Activated effector memory CD4-positive, alpha-beta T cell treated with Interleukin-2 at 50 U/mL for 16 hours (primary cell): ENCODE measurements around the gene UBE2U.
"Not testable (repeated sequence)": the region's sequence is repeated elsewhere in the genome, so short reads cannot be mapped to it uniquely, and the experiment has no call there.

ENCODE experiments used
- DNase-seq: peaks from one replicate; pipeline ENCODE4 v3.0.0-alpha.2; 2020

UBE2U gene

DNA sequence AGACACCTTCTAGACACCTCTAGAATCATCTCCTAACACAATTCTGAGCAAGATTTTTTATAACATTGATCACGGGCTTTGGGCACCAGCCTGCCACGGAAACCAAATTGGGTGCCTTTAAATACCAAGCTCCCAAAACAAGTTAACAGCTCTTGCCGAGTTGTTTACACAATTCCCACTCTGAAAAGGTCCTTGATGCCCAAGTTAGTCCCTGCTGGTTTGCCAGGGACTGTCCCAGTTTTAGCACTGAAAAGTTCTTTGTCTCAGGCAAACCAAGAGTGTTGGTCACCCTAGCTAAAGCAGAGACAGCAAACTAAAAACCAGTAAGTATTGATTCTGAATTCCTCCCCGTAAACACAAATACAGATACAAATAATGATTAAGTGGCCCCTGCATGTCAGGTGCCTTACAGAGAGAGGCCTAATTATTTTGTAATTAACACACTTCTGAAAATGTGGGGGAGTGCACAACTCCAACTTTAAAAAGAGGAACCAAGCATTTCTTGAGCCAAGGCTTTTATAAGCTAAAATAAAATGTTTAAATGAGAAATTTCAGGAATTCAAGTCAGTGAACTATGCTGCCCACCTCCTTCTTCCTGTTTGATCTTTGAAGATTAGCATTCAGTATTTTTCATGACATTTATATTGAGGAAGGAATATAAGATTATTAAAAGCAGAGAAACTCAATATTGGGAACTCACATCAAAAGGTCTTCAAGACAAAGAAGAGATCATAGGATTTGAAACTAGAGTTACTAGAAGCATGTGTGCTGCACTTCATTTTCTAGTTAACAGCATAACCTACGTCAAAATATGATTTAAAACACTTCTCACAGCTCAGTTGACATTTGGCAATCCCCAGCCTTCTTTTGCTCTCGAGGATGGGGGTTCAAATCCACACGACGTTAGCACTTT, 9.0 kb upstream of the UBE2U start:
- DNase-seq = no peak

DNA sequence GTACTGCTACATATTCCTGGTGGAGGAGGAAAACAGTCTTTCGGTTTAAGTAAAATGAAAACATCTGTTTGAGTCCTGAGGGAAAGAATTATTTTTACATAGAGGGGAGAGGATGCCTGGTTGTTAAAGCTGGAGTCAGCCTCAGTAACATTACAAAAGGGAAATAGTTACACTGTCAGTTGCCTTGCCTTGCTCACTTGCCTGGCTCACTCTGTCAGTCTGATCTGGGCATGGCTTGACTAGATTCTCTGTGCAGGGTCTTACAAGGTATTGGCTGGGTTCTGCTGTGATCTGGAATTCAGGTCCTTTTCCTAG, 8.4 kb upstream of the UBE2U start:
- no peak for DNase-seq

DNA sequence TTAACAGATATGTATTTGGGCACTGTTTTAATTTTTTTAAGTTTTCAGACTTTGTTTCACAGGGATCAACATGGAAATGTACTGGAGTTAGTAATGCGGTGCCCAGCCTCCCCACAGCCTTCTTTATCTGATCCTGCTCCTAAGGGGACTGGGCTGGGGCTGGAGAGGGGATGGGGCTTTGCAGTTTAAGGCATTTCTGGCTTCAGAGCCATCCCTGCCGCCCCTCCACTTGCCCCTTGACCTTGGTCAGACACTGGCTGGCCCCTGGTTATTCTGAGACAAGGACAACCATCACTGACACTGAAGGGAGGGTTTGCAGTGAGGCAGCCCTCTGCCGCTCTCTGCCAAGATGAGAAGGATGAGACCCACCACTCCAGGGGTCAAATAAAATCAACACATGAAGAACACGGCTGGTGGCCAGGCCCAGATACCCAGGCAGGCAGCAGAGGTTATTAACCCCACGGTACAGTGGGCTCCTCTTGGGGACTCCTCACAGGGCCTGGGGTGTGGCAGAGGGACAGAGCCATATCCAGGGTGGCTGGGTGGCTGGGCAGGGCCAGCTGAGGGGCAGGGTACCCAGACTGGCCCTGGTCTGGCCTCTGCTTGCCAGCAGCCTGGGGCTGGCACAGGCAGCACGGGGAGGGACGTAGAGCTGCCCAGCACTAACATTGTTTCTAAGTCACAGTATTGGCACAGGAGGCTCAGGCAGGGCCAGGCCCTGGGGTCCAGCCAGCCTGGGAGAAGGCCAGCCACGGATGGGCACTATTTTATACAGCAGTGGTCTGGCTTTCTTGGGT, 7.2 kb upstream of the UBE2U start:
- no peak for DNase-seq

DNA sequence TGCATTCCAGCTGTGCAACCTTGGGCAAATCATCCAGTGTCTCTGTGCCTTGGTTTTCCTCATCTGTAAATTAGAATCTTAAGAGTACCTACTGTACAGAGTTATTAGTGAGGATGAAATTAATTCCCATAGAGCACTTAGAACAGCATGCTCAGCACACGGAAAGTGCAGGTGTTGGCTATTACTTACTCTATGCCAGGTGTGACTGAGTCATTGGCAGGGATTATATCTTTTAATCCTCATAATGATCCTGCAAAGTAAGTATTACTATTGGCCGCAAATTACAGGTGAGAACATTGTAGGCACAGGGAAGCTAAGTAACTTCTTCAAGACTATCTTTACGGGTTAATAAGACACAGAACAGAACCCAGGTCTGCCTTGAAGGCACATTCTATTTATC, 6.3 kb upstream of the UBE2U start:
- DNase-seq = no peak

DNA sequence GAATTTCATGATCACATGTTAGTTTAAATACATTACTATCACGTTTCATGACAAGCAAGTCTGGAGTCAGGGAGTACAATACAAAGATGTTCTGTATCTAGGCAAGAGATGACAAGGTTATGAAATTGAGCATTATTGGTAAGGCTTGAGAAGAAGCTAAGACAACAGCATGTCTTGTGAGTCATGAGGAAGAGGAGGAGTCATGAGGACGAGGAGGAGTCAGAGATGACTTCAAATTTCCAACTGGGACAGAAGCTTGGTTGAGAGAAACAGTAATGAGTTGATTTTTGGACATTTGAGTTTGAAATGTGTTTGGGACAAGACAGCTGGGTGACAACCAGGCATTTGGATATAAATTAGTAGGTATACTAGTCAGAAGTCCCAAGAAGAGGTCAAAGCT, 4.3 kb upstream of the UBE2U start:
- DNase-seq = no peak

DNA sequence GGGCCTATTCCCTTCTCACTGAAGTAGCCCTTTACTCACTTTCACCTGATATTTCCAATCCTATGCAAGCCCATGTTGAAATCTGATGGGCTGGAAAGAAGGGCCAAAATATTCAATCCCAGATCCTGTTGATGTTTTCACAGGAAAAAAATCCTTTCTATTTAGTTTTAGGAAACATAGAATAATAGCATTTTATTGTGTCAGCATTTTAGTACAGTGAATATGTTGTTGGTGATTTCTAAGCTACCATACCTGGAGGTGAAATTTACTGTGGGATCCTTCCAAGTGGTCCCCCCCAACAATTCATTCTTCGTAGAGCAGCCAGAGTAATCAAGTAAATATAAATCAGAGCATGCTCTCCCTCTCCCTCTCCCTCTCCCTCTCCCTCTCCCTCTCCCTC, 3.4 kb upstream of the UBE2U start:
- DNase-seq = no peak

DNA sequence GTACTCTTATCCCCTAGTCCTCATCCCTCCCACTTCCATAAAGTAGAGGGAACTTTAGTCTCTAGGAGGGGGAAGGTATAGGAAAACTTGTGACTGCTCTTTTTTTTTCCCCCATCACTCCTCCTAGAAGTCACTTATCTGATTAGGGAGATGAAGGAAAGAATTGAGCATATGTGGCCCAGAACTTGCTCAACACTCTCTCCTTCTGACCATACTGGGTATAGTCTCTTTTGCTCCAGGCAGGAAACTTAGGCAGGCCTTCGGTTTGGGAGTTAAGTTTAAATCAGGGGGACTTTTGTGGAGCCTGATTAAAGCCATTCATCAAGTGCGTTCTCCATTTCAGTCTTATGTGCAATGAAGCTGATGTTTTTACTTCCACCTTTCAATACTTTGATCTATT, 5.8 kb downstream of the UBE2U start:
- no peak for DNase-seq

DNA sequence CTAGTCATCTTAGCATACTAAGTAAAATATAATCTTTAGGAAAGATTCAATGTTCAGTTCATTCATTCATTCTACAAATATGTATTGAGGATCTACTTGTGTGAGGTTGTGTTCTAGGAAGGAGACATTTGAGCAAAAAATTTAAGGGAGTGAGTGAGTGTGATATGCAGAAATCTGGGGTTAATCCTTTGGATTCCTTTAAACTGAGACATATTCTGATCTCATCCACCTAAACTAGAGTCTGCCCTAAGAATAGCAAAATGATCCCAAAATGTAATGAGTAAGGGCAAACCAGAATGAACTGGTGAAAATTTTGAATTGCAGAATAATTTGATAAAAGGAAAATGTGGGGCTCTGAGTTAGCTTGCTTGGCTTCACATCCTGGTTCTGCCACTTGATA, 8.6 kb downstream of the UBE2U start:
- DNase-seq = no peak

DNA sequence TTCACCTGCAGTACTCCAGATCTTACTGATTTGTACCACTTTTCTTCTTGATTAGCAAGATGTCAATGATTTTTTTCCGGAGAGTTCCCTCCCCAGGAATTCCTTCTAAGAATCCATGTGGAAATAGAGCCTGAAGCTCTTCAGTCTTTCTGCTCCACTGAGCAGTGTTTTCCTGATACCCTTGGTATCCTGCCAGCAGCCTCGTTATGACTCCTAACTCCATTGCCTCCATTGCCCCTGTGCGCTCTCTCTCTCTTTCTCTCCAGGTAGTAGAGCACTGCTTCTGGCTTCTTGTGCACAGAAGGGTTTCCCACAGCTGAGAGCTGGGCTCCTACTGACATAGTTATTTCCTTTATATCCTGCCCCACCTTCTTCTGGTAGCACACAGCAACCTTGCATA, 12.2 kb downstream of the UBE2U start:
- DNase-seq = no peak

DNA sequence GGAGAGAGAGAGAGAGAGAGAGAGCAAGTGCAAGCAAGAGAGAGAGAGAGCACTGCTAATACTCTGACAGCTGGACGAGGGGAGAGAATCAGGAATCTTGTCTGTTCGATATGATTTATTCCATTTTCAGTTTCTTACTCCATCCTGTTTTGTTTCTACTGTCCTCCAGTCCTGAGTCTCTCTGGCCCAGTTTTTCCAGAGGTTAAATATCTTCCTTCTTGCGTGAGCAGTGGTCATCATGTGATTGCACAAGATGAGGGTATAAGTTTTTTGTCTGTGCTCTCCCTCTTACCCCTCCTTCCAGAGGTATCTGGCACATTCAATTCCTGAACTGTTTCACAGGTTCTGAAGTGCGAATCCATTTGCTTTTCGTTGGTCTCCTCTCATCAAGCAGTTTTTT, 16.8 kb downstream of the UBE2U start:
- no peak for DNase-seq

DNA sequence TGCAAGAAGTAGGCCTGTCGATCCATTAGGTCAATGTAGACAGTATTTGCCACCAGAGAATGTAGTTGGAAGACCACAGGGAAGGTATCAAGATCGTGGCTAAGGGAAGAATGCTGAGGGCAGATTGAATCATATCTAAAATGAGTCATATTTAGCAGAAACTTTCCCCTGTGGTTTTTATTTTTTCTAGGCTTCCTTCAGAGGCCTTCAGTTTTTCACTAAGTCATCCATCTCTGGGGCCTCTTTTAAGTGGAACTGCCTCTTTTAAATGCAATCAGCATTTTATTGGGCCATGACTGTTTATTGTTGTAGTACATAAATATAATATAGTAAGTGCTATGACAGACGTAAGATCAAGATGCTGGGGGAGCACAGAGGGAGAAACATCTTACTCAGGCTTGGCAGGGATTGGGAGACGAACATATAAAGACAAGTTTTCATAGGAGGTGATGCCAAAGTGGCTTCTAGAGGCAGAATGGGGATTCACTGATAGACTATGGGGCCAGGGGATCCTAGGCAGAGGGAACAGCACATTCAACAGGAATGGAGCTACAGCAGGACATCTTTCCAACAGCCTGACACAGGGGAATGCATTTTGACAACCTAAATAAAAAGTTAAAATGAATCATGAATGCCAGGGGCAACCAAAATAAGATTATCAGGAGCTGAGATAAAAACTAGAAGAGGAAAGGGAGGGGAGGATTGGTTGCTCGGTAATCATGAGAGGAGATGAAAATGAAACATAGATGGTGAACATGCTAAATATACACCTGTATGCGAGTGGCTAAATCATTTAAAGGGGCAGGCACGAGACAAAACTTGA, 20.1 kb downstream of the UBE2U start:
- DNase-seq = no peak

DNA sequence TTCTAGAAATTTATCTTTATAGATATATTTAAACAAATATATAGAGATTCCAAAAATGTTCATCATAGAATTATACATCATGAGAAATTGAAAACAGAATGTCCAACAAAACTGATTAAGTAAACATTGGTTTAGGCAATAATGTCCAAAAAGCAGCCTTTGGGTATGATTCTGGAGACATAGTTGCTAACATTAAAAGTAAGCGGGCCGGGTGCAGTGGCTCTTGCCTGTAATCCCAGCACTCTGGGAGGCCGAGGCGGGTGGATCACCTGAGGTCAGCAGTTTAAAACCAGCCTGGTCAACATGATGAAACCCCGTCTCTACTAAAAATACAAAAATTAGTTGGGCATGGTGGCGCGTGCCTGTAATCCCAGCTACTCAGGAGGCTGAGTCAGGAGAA, 20.8 kb downstream of the UBE2U start:
- not testable (repeated sequence) for DNase-seq

DNA sequence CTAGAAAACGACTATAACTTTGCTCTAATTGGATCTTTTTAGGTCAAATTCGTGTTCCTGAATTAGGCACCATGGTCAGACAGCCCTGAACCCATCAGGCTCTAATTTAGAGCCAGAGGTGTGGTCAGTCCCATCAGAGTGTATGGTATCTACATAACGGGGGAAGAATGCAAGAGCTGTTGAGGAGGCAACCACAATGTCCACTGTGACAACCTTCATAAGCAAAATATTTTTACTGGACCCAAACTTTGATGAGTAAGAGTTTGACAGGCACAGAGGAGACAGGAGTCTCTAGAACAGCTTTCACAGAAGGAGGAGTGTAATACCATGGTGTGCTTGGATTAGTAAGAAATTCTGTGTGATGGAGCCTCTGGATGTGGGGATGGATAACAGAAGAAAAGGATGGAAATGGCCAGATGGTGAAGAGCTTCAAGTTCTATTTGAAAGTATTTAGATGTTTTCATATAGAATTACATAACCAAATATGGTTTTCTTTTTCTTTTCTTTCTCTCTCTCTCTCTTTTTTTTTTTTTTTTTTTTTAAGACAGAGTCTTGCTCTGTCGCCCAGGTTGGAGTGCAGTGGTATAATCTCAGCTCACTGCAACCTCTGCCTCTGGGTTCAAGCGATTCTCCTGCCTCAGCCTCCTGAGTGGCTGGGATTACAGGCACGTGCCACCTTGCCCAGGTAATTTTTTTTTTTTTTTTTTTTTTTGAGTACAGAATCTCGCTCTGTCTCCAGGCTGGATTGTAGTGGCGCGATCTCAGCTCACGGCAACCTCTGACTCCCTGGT, 24.9 kb downstream of the UBE2U start:
- DNase-seq = no peak

DNA sequence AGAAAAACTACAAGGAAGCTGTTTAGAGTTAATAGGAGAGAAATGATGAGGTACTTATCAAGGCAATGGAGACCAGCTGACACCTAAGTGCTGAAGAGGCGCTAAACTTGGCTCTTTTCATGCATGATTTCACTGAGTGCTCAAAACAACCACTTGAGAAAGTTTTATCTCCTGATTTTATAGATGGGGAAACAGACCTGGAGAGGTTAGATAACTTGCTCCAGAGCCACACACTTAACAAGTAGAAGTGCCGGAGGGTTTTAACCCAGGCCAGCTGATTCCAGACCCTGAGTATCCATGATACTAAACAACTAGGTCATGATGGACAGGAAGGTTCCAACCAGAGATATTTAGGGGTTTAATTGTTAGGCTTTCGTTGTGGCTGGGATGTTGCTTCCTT, 25.9 kb downstream of the UBE2U start:
- DNase-seq = no peak

DNA sequence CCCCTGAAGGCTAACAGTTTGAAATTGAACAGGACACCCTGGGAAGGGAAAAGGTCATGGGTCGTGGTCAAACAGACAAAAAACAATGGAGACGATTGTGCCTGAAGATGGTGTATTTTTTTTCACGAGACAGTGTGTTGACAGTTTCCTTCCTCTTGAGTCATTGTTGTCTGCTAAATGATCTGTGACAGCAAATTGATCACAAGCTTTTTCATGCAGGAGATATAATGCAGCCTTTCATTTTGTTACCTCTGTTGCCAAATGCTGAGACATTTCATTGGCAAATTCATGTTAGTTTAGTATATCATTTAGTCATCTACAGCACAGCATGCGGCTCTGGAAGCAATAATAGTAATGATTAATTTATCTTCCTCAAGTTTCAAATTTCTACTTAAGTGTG, 27.7 kb downstream of the UBE2U start:
- DNase-seq = no peak

DNA sequence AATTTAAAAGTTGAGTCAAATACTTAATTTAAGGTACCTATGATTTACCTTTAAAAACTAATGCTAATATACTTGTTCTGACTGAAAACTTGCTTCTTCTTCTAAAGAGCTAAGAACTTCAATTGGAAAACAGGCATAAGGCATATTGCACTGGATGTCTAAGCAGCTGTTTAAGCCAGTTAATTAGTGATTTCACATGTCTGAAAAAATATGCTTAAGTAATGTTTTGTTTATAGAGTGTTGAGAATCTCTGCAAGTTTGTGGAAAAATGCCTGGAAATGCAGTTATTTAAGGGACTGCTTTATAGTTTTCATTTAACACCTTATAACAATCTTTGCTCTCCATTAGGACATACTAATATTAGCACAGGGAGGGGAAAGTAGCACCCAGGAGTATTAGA, 28.2 kb downstream of the UBE2U start:
- DNase-seq = no peak

DNA sequence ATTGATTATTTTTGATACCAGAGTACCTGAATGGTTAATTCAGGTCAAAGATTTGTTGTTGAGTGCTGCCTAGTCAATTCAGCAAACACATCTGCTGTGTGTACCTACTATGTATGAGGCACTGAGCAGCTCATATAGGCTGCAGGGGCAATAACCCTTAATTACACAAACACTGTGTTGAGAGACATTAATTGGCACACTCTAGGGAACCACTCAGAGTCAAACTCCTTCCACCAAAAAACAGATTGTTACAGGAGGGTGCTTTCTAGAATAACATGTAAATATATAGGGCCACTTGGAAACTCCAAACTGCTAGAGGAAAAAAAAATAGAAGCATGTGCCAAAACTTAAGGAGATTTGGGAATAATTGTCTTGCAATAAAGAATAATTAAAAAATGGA, 31.3 kb downstream of the UBE2U start:
- DNase-seq = no peak

DNA sequence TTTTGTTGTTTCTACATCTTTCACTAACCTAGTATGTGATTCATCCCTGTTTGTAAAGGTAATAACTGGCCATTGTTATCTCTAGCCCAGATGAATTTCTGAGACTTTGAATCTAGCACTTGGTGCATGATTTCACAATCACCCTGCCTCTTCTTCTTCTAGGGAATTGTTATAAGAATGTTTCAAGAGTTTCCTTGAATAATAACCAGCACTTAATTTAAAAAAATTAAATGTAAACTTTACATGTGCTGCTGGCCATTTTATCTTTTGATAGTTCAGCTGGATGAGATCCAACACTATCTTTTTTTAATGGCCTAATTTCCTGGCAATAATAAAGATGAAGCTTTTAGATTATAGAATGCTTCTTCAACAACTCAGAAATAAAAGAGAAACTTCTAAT, 31.8 kb downstream of the UBE2U start:
- DNase-seq = no peak

DNA sequence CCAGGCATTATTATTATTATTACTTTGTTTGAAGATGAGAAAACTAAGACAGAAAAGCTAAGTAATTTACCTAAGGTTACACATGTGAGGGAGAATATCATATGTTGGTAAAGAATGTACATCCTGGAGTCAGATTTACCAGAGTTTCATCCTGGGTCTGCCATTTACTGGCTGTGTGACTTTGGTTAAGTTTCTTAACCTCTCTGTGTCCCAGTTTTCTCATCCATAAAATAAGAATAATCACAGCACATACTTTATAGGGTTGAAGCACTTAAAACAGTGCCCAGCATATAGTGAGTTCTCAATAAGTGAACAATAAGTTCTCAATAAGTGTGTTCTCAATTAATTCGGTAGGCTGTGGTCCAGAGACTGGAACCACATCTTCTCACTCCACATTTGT, 32.5 kb downstream of the UBE2U start:
- no peak for DNase-seq

DNA sequence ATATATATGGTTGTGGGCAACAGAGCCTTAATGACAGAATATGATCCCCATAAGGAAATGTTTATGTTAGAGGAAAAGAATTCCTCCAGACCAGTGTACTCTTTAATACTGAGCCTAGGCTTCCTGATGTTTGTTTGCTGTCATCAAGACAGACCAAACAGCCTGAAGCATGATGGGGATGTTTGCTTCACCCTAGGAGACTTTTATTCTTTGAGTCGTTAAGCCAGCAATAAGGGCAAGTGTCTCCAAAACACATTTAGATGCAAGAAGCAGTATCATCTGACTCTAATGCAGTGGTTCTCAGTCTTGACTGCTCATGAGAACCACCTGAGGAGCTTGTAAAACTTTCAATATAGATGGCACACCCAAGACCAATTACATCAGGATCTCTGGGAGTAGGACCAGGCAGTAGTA, 33.1 kb downstream of the UBE2U start:
- DNase-seq = no peak

DNA sequence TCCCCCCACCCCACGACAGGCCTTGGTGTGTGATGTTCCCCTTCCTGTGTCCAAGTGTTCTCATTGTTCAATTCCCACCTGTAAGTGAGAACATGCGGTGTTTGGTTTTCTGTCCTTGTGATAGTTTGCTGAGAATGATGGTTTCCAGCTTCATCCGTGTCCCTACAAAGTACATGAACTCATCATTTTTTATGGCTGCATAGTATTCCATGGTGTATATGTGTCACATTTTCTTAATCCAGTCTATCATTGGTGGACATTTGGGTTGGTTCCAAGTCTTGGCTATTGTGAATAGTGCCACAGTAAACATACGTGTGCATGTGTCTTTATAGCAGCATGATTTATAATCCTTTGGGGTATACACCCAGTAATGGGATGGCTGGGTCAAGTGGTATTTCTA, 36.1 kb downstream of the UBE2U start:
- DNase-seq = not testable (repeated sequence)

DNA sequence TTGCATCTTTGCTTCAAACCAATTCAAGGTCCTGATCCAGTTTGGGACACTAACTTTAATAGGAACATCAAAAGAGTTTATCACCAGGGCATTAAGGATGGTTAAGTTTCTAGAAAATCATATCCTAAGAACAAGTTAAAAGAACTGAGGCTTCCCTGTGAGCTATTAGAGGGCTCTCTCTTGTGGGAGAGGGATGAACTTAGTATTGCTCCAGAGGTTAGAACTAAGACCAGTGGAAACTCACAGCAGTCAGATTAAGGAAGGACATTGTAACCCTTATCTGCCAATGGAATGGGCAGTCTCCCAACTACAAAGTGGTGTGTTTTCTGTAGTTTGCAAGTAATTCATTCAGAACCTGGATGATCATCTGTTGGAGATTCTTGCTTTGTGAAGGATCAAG, 36.8 kb downstream of the UBE2U start:
- DNase-seq = no peak

DNA sequence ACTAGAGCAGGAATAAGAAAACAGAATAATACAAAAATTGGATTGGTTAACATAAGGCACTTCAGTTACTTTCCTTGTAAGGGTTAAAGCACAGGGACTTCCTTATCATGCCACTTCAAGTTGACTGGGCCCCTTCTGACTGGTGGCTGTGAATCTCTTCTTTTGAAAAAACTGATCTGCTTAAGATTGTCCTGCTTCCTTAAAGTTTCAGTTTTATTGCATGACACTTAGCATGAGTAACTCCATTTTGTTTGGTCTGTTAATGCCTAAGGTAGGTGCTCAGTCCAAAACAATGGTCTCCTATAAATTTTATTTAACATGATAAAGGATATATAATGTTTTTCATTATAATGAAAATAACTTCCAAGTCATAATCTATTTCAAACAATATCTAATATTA, 37.6 kb downstream of the UBE2U start:
- no peak for DNase-seq
